ENCODE results near the gene DGKQ.

DNA sequence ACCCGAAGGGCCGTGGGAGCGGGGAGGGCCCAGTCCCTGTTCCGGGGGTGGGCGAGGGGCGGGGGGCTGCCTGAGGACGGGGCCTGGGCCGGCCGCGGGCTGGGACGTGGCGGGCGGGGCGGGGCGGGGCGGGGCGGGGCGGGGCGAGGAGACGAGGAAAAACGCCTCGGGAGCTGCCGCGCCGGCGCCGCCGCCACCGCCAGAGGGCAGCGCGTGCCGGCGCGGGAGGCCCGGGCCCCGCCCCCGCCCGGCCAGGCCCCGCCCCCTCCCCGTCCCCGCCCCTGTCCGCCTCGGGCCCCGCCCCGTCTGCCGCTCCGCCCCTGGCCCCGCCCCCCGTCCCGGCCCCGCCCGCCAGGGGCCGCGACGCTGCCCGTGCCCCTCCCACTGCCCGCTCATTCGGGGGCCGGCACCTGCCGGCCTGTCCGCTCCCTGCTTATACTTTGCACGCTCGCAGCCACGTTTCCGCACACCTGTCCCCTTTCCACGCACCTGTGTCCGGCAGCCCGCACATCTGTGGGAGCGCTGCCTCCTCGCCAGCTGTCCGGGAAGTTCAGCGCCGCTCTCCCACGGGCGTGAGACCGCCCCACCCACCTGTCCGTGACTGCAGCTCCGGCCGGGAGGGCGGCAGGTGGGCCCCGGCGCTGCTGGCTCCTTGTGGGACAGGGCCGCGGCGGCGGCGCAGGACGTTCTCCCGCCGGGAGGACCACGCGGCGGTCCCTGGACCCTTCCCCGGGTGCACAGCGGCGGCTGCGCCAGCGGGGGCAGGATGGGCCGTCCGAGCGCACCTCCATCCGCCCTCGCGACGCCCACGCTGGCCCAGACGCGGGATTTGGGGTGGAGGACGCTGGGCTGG is 36.4 kb upstream of the DGKQ start:
- TF ChIP-seq NFRKB (IDR thresholded peaks at IDR 0.05; ENCODE audit: low read depth) (no peak), ZNF780A (CRISPR knock-in tag; IDR thresholded peaks at IDR 0.05) (no peak)
